NOMO-1 treated with DMSO at 0.1 percent for 48 hours (cell line): ENCODE results near the gene FMC1.
"Not testable (repeated sequence)": the region's sequence is repeated elsewhere in the genome, so short reads cannot be mapped to it uniquely, and the experiment has no call there.

Source experiments
- DNase-seq: peaks from one replicate; lab custom pipeline; 2025; ENCODE audit not compliant: unreplicated experiment; lab: John Stamatoyannopoulos, UW

Gene FMC1

DNA sequence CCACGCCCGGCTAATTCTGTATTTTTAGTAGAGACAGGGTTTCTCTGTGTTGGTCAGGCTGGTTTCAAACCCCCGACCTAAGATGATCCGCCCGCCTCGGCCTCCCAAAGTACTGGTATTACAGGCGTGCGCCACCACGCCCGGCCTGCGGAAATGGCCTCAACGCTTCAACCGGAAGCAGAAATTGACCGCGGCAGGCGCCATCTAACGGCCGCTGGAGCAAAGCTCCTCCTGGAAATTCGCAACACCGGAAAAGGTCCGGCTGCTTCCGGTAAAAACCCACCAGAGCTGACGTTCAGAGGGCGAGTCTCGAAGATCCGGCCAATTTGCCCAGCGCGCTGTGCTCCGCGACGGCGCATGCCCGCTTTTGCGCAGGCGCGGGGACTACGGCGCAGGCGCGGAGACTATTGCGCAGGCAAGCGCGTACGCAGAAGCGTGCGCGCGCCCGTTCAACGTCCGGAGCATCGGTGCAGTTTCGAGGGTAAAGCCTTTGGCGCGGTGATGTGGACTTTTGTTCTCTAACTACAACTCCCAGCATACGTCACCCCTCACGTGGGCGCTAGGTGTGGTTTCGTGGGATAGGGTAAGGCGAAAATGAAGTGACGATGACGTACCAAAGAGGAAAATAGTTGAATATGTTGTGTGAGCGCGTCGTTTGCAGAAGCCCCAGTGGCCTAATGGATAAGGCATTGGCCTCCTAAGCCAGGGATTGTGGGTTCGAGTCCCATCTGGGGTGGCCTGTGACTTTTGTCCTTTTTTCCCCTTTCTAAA lies 915 bp upstream of the FMC1 start:
- DNase-seq = peak; percentile 93

DNA sequence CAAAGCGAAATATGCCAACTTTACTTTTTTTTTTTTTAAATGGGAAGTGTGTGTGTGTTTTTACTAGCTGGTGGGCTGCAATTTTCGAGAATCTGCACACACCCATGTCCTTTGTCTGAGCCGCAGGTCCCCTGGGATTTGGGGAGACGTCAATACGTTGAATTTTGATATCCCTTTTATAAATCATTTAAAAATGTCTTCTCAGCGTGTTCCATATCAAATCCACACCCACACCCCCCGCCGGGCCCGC lies 404 bp upstream of the FMC1 start:
- no peak for DNase-seq

DNA sequence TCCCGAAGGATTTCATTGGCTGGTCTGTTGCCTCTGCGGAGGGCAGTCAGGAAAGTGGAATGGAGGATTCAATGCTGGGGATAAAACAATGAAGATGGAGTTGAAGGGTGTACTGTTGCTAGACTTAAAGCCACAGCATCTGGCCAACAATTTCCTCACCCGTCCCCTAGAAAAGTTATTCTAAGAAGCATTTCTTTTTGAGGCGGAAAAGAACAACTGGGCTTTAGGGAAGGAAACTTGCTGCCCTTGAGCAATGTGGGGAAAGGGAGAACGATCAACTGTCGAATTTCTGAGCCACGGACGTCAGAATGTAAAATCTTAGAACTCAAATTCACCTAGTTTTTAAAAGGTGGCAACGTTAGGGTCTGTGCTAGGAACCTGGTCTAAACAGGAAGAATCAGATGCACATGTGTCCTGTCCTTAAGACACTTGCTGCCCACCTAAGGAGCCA lies 664 bp downstream of the FMC1 start:
- peak; percentile 77 for DNase-seq

DNA sequence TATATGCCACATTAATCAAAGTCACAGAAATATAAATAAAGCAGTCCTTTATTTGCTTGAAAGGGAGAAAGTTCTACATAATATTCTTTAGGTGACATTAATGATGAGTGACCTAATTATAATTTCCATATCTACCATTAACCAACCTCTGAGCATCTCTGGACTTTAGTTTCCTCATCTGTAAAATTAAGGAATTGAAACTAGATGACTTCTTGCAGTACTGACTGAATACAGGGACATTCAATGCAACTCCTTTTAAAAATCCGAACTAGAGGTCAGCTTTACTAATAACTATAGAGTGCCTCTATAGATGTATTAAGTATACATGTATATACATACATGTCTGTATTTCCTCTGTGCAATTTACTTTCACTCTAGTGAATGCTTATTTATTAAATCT lies 3.9 kb downstream of the FMC1 start:
- peak; percentile 40 for DNase-seq

DNA sequence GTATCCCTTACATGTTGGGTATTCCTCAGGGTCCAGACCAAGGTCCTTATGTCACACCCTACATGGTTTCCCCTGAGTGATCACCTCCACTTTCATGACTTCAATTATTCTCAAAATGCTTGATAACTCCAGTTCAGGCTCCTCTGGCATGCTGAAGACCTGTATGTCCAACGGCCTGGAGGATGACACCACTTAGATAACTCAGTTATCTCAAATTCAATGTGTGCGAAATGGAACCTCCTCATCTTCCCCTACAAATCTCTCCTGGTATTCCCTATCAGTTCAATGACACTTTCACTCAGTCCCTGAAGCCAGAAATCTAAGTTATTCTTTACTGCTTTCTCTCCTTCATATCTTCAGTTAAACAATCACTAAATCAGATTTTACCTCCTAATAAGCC lies 9.9 kb downstream of the FMC1 start:
- DNase-seq = no peak

DNA sequence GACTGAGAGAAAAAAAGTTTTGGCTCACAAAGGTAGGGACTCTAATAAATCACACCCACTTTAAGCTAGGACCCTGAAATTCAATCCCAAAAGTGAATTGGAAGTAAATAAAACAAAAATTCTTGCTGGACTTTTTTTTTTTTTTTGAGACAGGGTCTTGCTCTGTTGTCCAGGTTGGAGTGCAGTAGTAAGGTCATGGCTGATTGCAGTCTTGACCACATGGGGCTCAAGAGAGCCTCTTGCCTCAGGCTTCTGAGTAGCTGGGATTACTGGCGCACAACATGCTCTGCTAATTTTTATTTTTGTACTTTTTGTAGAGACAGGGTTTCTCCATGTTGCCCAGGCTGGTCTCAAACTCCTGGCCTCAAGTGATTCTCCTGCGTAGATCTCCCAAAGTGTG lies 13.6 kb downstream of the FMC1 start:
- DNase-seq = no peak

DNA sequence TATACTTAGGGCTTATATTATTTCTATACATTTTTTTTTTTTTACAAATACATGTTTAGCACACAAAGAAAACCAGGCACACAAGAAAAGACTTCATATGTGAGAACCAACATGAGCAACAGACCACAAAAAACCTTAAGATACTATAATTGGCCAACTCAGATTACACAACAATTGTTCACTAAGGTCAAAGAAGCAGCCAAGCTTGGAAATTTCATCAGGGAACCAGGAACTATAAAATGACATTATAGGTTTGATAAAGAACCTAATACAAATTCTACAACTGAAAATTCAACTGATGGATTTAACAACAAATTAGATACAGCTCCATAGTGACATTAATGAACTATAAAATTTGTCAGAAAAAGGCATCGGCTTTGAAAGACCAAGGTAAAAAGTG lies 14.2 kb downstream of the FMC1 start:
- peak; percentile 72 for DNase-seq

DNA sequence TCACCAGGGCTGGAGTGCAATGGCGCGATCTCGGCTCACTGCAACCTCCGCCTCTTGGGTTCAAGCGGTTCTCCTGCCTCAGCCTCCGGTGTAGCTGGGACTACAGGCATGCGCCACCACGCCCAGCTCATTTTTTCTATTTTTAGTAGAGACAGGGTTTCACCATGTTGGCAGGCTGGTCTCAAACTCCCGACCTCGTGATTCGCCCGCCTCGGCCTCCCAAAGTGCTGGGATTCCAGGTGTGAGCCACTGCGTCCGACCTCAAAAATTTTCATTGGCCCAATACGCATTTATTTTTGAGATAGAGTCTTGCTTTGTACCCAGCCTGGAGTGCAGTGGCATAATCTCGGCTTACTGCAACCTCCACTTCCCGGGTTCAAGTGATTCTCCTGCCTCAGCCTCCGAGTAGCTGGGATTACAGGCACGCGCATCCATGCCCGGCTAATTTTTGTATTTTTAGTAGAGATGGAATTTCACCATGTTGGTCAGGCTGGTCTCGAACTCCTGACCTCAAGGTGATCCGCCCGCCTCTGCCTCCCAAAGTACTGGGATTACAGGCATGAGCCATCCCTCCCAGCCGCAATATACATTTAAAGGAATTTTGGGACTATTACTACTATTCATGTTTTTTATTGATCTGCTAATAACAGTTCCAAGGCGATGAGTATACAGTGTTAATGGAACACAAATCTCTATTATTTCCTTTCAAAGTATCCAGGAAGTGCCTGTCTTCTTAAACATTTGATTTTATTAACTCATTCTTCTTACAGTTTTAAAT lies 16.8 kb downstream of the FMC1 start:
- DNase-seq = not testable (repeated sequence)

DNA sequence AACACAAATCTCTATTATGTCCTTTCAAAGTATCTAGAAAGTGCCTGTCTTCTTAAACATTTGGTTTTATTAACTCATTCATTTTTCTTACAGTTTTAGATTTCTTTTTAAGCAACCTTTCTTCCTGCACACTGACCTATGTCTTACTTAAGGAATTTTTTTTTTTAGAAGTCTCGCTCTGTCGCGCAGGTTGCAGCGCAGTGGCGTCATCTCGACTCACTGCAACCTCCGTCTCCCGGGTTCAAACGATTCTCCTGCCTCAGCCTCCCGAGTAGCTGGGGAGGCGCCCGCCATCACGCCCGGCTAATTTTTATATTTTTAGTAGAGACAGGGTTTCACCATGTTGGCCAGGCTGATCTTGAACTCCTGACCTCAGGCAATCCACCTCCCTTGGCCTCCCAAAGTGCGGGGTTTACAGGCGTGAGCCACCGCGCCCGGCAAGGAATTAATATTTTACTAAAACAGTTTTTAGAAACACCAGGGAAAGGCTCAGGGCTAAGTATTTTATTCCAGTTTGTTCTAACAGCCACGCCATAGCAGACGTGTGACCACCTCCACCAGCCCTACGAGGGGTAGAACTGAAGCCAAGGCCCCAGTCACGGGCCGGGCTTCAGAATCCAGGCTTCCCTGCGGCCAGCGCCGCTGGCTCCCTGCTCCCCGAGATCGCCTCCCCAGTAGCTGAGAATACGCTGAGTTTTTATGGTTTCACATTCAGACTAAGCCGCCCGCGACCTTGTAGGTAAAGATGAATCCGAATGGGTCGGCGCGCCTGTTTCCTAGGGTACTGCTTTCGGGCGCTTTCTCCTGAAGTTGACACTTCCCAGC lies 17.6 kb downstream of the FMC1 start:
- peak; percentile 35 for DNase-seq

DNA sequence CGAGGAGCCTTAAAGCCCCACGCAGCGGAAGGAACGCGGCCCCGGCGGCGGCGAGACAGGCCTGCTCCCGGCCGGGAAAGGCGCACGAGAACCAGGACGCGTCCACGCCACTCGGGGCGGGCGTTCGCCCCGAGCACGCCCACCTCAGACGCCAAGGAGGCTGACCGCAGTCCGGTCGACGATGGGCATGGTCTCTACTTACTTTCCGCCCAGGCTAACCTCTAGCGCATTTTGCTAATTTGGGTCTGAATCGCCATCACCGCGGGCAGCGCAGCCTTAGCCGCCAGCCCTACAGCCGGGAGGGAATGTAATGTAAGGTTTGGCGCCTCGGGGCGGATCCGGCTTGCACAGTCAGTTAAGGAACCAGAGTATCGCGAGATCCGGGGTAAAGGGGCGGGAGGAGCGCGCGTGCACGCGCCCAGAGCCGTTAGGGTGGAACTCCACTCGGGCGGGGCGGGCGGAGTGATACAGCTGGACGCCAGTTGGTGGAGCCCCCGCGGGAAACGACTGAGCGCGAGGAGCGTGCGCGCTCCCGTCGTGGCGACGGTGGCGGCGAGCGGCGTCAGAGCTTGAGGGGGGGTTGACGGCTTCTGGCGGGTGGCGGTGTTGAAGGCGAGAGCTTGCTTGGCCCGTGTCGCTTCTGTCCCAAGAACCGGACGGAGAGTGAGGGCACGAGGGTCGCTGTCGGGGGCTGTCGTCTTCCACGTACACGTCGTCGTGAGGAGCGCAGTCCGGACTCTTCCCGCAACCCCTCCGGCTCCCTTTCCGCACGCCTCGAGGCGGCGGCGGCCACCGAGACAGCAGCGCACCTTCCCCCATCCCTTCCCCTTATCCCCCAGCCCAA lies 18.5 kb downstream of the FMC1 start, which contains the start of gene LUC7L2:
Gene LUC7L2 (plus strand): TSS at position 529 of the 844 bp plus-strand sequence. CDS start 368 bp downstream, outside the sequence.
- DNase-seq = peak; percentile 87

DNA sequence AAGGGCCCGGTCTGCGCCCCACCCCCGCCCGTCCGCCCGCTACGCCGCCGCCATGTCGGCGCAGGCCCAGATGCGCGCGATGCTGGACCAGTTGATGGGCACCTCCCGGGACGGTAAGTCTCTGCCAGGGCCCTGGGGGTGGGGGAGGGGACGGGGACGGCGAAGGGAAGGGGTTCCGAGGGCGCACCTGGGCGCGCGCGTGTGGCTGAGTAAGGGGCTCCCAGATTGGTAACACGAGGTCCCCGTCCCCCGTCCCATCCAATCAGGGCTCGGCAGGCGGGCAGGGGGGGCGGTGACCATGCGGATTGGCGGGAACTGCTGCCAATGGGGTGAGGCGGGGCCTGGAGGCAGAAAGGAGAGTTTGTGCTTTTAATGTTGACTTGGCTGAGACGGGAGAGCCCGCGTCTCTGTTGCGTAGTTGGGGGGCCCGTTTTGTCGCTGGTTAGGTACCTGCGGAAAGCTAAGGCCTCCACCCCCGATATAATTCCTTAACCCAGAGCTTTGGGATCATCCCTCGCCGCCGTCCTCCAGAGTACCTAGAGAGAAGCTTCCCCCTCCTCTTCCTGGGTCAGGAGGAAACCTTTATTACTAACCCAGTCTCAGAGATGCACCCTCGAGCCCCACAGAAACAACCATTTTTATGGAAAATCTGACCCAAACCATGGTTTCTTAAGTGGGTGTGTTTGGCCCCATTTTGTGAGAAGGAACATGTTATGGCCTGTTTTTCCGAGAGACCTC lies 19.2 kb downstream of the FMC1 start:
- DNase-seq = peak; percentile 77

DNA sequence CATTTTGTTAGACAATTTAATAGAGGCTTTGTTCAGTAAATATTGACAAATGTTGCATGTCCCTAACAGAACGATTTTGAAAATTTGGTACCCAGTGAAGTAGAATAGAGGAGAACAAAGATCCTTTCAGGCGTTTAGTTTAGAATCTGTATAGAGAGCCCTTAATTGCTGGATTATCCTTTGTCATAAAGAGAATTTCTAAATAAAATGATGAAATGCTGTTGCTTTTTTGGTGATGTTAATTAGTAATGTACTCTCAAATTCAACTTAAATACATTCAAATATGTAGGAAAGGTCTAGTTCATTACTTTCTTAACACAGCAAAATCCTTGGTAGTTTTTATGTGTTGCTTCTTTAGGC lies 19.8 kb downstream of the FMC1 start:
- DNase-seq = no peak

DNA sequence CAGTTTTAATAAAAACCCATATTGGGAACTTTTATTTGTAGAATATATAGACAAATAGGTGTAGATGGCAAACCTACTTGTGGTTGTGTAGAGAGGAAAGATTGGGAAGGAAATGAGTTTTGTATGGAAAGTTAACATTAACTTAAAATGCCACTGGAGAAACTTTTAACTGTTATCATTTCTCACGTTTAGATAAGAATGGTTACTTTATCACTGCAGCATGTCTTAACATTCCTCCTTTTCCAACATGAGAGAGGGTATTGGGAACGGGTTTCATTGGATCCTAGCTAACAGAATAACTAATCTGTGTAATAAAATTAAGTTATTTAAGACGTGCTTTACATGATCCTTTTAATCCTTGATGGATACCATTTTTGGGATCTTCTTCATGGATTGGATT lies 20.4 kb downstream of the FMC1 start:
- DNase-seq = no peak

DNA sequence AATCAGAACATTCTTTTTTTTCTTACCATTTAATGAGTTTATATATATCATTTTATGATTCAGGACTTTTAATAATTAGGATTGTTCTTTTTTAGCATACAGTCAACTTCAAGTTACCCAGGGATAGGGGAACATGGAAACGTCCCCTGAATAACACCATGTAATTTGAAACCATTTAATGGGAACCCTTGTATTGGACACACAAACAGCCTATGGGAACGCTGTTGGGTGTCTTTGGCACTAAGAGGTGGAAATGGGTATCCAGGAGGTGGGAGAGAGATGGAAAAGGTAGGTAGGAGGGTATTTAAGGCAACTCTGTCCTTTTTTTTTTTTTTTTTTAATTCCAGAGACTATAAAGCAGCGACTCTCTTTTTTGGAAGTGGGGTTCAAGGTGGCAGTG lies 21.2 kb downstream of the FMC1 start:
- DNase-seq = no peak

DNA sequence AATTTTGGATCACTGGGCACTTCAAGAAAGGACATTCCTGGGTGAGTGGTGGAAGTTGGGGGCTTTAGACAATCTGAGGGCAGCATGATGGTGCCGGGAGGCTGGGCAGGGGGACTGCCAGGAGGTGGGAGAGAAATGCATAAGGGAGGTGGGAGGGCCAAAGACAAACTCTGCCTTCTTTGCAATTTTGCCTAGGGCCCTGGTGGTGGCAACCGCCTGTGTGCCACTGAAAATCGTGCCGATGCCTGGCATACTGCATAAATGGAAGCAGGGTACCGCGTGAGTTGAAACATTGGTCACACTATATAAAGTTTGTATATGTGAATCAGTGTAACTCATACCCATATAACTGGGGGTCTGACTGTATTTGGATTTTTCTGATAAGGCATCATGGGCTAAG lies 21.8 kb downstream of the FMC1 start:
- DNase-seq = no peak

DNA sequence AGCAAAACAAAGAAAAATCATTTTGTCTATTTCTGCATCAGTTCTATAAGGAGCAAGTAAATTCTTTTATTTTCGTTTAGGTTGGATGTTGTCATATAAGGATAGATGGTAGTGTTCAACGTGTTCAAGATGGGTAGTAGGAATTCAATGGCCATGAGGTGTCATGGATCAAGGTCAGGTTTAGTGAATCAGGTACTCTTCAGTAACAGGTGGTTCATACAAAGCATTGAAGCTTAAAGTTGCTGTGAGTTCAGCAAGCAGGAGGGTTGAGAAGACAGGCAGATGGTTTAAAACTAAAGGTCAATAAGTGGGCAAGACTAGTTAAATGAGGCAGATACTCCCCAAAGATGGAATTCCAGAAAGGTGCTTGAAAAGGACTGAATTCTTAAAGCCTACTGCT lies 24.2 kb downstream of the FMC1 start:
- no peak for DNase-seq

DNA sequence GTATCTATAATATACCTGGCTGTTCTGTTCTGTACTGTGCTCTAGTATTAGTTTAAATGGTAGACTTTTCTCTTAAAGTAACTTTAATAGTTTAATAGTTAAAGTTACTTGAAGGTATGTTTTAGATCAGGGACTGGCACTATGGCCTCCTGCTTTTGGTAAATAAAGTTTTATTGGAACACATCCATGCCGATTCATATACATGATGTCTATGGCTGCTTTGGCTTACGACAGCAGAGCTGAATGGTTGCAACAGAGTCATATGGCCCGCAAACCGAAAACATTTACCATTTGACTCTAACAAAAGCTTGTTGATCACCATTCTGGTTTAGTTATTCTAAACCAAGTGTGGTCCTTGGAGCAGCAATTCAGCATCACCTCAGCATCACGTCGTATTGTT lies 25.3 kb downstream of the FMC1 start:
- no peak for DNase-seq

DNA sequence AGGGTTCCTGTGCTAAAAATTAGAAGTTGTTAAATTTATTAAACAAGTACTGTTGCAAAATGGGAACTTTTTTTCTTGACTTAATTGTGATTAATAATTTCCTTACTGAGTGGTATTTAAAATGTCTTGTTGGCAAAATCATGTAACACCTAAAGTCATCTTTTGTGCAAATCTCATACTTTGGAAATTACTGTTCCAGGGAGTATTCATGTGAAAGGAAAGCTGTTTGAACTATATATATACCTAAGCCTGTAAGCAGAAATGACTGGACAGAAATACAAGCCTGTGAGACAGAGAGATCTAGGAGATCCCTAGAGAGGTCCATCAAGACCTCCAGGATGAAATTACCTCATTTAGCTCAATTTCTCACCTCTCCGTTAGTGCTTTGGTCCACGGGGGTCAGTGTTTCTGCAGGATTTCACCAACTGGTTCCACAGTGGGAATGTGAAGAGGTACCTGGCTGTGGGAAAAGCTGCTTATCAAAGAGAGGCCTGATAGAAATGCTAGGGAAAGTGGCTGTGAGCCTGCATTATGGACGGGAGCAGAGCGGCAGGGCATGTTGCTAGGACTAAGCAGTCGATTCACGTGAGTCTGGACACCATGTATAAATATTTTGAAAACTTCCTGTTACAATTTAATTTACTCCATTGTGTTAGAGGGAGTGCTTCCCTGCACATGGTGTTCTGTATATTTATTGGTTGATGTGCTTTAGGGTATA lies 26.5 kb downstream of the FMC1 start:
- no peak for DNase-seq

DNA sequence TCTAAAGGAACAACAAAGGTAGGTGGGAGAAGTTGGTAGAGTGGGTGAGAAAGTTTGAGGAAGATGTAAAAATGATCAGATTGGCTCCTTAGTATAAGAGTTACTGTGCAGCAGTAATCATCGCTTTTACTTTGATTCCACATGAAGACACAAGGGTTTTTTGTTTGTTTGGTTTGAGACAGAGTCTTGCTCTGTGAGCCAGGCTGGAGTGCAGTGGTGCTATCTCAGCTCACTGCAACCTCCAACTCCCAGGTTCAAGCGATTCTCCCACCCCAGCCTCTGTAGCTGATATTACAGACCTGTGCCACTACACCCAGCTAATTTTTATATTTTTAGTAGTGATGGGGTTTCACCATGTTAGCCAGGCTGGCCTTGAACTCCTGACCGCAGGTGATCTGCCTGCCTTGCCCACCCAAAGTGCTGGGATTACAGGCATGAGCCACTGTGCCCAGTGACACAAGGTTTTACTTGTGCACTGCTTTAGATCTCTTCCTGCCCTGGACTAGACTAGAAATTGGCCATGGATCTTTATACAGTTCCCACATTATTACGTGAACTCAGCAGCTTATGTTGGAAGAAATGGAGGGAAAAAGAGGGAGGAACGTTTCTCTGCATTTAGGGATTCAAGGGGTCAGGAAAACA lies 29.3 kb downstream of the FMC1 start:
- no peak for DNase-seq
